ENCODE results near the gene IL17RA.

The IL17RA gene

DNA sequence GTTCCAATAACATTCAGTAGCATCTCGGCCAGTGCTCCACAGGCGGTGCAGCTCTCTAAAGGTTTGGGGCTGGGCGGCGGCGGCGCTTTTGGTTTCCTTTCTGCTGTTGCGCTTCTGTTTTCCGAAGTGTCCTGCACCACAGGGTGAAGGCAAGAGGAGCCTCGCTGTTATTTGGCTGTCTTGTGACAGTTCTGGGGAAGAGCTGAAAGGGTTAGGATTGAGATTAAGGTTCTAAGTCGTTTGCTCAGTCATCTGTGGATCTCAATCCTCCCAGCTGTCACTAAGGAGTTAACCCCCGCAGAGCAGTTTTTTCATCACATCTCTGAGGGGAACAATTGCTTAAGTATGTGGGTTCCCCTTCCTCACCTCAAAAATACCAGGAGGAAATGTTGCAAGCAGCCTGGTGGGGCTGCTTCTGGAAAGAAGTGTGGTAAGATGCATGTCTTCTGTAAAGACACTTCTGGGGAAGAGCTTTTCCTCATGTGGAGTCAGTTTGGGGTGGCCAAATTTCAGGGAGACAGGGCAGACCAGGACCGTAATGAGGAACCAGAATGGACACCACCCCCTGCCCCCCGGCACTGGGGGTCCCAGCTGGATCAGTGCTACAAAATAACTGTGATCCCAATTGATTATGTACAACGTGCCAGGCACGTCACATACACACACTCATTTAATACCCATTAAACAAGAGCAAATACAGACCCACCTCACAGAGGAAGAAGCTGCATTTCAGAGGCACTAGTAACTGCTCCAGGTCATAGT, 22.2 kb downstream of the IL17RA start:
- no peak for TF ChIP-seq CTCF (IDR thresholded peaks at IDR 0.05; ENCODE audit: low read depth, low read length, missing control alignments)
- H3K4me3 ChIP-seq (ENCODE audit: low read depth, low read length): no peak overlapping the region
- no peak for DNase-seq (ENCODE audit: low read depth)

DNA sequence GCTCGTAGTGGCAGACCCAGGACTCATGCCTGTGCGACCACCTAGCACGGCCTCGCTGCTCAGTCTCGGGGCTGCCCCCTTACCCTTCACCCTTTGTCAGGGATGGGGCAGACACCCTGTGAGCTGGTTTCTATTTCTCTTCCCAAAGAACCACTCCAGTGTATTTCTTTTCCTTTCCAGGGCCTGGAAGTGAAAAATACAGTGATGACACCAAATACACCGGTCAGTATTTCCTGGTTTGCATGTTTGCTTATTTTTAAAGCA, 22.7 kb downstream of the IL17RA start:
- no peak overlapping the region for H3K4me3 ChIP-seq (ENCODE audit: low read depth, low read length)
- no peak for DNase-seq (ENCODE audit: low read depth)
- TF ChIP-seq CTCF (IDR thresholded peaks at IDR 0.05; ENCODE audit: low read depth, low read length, missing control alignments): no peak

GRCh38 chr22:17108256-17109112, 23.7 kb downstream of the IL17RA start:
- DNase-seq (ENCODE audit: low read depth): no peak
- no peak overlapping the region for H3K4me3 ChIP-seq (ENCODE audit: low read depth, low read length)
- TF ChIP-seq CTCF (IDR thresholded peaks at IDR 0.05; ENCODE audit: low read depth, low read length, missing control alignments): no peak

DNA sequence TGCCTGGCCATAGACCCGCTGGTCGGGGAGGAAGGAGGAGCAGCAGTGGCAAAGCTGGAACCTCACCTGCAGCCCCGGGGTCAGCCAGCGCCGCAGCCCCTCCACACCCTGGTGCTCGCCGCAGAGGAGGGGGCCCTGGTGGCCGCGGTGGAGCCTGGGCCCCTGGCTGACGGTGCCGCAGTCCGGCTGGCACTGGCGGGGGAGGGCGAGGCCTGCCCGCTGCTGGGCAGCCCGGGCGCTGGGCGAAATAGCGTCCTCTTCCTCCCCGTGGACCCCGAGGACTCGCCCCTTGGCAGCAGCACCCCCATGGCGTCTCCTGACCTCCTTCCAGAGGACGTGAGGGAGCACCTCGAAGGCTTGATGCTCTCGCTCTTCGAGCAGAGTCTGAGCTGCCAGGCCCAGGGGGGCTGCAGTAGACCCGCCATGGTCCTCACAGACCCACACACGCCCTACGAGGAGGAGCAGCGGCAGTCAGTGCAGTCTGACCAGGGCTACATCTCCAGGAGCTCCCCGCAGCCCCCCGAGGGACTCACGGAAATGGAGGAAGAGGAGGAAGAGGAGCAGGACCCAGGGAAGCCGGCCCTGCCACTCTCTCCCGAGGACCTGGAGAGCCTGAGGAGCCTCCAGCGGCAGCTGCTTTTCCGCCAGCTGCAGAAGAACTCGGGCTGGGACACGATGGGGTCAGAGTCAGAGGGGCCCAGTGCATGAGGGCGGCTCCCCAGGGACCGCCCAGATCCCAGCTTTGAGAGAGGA, 24.5 kb downstream of the IL17RA start:
- no peak for TF ChIP-seq CTCF (IDR thresholded peaks at IDR 0.05; ENCODE audit: low read depth, low read length, missing control alignments)
- no peak for DNase-seq (ENCODE audit: low read depth)
- H3K4me3 ChIP-seq (ENCODE audit: low read depth, low read length): no peak overlapping the region

DNA sequence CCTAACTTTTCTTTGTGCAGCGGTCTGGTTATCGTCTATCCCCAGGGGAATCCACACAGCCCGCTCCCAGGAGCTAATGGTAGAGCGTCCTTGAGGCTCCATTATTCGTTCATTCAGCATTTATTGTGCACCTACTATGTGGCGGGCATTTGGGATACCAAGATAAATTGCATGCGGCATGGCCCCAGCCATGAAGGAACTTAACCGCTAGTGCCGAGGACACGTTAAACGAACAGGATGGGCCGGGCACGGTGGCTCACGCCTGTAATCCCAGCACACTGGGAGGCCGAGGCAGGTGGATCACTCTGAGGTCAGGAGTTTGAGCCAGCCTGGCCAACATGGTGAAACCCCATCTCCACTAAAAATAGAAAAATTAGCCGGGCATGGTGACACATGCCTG, 25.2 kb downstream of the IL17RA start:
- TF ChIP-seq CTCF (IDR thresholded peaks at IDR 0.05; ENCODE audit: low read depth, low read length, missing control alignments): no peak
- H3K4me3 ChIP-seq (ENCODE audit: low read depth, low read length): no peak overlapping the region
- DNase-seq (ENCODE audit: low read depth): no peak

DNA sequence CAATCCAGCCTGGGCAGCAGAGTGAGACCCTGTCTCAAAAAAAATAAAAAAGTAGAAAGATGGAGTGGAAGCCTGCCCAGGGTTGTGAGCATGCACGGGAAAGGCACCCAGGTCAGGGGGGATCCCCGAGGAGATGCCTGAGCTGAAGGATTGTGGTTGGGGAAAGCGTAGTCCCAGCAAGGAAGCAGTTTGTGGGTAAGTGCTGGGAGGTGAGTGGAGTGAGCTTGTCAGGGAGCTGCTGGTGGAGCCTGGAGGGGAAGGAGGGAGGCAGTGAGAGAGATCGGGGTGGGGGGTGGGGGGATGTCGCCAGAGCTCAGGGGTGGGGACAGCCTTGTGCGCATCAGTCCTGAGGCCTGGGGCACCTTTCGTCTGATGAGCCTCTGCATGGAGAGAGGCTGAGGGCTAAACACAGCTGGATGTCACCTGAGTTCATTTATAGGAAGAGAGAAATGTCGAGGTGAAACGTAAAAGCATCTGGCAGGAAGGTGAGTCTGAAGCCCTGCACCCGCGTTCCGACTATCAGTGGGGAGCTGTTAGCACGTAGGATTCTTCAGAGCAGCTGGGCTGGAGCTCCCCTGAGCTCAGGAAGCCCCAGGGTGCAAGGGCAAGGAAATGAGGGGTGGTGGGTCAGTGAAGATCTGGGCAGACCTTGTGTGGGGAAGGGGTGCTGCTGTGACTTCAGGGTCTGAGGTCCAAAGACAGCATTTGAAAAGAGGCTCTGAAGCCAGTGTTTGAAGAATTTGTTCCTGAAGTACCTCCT, 26.2 kb downstream of the IL17RA start:
- DNase-seq (ENCODE audit: low read depth): no peak
- no peak for TF ChIP-seq CTCF (IDR thresholded peaks at IDR 0.05; ENCODE audit: low read depth, low read length, missing control alignments)
- no peak overlapping the region for H3K4me3 ChIP-seq (ENCODE audit: low read depth, low read length)

All from GM12864 (cell line).